Measurements from ENCODE around the gene RAD51B.

DNA sequence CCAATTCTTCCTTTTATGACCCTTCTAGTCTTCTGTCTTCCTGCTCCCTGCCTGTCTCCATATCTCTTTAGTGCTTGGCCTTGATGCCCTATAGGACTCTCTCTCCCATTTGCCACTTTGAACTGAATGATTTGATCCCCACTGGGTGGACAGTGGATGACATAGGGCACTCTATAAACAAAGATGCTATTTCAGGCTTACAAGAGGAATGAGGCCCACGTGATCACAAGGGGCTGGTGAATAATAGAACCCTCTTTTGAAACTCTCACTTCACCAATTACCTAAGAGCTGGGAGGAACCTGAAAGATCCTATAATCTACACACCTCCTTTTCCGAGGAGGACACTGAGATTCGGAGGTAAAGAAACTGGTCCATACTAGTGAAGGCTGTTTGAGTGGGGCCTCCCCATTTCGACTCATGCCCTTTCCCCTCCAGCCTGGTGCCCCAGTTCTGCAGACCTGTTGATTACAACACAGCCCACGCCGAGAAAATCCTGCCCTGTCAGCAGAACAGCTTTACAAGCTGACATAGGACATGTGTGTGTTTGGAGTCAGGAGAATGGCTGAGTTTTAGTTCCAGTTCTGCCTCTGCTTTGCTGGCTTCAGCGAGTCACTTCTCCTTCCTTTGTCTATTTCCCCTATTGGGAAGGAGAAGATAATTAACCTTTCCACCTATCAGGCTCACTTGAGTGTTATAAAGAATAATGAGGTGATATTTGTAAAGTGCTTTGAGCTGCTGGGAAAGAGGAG, 573.0 kb downstream of the RAD51B start:
- TF ChIP-seq, protein P1, sequence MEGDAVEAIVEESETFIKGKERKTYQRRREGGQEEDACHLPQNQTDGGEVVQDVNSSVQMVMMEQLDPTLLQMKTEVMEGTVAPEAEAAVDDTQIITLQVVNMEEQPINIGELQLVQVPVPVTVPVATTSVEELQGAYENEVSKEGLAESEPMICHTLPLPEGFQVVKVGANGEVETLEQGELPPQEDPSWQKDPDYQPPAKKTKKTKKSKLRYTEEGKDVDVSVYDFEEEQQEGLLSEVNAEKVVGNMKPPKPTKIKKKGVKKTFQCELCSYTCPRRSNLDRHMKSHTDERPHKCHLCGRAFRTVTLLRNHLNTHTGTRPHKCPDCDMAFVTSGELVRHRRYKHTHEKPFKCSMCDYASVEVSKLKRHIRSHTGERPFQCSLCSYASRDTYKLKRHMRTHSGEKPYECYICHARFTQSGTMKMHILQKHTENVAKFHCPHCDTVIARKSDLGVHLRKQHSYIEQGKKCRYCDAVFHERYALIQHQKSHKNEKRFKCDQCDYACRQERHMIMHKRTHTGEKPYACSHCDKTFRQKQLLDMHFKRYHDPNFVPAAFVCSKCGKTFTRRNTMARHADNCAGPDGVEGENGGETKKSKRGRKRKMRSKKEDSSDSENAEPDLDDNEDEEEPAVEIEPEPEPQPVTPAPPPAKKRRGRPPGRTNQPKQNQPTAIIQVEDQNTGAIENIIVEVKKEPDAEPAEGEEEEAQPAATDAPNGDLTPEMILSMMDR (conservative IDR thresholded peaks at IDR 0.05; ENCODE audit: low read depth, low read length), result no peak
- TF ChIP-seq EZH2 (IDR thresholded peaks at IDR 0.05; ENCODE audit: low read length, unreplicated experiment) (no peak), EZH2phosphoT487 (IDR thresholded peaks at IDR 0.05; ENCODE audit: borderline replicate concordance, low read length) (no peak)

All from PC-3 (cell line).